Central memory CD4-positive, alpha-beta T cell (primary cell): ENCODE measurements around the gene SH3TC1.

Source experiments
- DNase-seq: peaks from one replicate; pipeline ENCODE4 v3.0.0; 2022

Gene SH3TC1

DNA sequence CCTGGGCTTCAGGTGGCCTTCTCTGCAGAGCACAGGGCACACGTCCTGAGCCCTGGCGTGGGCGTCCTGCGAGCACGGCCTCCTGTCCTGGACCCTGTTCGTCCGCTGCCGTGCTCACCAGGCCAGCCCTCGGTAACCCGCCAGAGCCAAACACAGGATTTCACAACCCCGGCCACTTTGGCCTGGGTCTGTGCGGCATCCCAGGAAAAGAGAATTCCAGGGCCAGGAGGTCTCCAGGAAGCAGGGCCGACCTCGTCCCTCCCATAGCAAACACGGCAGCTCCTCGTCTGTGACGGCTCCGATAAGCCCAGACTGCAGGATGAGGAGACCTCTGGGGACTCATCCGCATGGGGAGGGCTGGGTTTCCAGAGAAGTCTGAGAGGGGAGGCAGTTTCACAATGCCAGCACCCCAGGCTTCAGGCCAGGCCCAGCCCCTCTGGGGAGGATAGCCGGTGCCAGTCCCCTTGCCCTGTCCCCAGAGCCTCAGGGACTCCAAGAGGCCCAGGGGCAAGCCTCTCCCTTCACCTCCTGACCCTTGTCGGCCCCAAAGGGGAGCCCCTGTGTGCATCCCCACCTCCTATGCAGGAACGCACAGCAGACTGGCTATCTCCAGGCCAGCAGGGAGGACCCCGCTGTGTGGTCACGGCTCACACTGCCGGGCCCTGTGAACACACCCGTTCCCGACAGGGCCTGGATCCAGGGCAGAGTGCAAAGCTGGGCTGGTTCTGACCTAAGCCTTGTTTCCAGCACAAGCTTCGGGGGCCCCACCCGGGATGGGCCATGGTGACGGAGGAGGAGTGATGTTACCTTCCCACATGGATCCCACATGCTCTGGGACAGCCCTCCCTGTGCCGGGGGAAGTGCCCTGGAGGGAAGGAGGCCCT is 48.2 kb downstream of the SH3TC1 start:
- DNase-seq: no peak

DNA sequence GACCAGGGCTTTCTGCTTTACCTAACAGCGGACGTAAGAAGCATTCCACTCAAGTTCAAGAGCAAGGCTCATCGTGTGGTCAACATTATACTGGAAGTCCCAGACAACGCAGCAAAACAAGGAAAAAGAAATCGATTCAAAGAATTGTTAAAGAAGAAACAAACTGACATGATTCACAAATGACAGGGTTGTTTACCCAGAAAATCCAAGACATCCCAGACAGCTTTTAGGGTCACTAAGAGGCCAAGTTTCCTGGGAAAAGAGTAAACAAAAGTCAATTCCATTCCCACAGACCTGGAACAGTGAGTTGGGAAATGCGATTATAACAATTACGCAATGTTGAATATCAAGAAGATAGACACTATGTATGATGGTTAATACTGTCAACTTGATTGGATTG is 49.0 kb downstream of the SH3TC1 start:
- no peak for DNase-seq

DNA sequence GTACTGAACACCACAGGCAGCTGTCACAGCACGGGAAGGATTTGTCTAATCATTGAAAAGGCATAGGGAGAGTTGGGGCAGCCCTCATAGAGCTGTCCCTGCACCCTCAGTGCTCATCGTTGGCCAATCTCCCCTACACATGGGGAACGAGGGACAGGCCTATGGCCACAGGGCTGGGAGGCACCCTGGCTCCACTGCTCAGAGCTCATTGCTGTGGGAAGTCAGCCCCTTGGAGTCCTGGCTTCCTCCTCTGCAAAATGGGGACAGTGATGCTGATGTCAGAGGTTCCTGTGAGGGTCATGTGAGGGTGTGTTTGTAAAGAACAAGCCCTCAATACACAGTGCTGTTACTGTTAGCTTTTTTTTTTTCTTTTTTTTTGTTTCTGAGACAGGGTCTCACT is 51.1 kb downstream of the SH3TC1 start:
- DNase-seq: no peak

DNA sequence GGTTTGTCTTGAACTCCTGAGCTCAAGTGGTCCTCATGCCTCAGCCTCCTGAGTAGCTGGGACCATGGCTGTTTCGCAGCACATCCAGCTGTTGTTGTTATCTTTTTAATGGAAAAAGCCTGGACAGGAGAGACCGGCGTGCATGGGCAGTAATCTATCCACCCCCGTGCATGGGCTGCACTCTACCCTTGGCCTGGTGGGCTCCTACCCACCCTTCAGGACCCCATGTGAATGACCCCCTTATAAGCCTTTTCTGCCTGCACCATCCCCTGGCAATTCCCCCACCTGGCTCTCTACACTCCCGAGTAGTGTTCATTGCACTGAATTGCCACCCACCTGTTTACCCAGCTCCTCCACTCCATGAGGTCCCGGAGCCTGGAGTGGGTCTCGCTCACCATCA is 51.5 kb downstream of the SH3TC1 start:
- no peak for DNase-seq

DNA sequence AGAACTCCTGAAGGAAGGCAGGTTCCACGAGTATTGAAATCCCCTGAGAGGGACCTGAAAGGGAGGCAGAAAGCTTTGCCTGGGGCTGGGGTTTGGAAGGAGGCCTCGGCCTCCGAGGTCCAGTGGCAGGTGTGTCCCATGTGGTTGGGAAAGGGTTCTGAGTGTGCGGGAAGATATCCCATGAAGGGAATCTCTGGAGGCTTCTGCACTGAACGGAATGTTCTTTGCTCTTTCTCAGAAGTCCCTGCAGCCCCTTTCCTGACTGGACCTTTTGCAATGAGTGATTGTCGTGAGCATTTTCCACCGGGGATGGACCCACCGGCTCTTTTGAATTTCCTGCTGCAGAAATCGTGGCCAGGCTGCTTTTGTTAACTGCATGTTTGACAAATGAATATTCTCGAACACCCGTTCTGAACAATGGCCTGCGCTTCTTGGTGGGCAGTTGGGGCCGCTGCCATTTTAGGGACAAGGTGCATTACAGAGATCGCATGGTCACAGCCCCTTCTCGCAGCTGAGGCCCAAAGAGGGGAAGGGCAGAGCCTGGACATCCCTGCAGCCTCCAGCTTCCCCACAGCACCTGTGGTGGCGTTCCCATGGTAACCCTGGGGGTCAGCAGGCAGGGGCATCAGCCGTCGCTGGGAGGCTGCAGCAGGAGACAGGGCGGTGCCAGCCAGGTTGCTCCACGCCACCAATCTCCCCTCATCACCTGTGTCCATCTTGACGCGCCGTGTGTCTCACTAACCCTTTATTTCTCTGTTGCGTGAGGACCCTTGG is 52.2 kb downstream of the SH3TC1 start:
- DNase-seq: no peak

DNA sequence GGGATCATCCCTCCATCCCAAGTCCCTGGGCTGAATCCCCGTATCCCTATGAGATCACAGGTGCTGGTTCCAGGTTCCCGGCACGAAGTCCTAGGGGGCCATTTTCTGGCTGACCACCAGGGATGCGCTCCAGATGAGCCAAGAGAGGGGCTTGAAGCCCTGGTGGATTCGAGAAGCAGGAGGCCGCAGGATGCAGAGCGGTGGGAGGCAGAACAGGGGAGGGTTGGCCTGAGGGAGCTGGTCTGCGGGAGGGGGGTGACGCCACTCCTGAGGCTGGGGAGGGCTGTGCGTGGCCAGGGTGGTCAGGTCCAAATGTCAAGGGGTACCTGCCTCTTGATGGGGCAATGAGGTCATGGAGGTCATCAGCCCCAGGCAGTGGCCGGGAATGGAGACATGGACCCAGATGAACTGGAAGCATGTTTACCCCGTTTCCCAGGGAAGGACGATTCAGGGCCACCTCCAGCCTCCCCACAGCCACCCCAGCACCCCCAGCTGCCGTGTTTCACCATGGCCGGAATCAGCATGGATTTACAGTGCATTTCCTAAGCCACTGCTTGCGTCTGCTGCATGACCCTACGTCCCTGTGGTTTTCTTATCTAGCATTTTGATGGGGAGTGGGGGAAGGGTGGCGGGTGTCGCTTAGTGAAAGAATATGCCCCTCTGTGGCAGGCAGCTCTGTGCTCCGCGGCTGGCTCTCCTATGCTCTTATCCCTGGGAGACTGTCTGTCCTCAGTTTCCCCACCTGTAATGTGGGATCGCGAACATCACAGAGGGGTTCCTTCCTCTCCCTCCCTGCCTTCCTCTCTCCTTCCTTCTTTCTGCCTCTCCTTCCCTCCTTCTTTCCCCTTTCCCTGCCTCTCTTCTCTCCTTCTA is 53.4 kb downstream of the SH3TC1 start:
- DNase-seq: no peak

DNA sequence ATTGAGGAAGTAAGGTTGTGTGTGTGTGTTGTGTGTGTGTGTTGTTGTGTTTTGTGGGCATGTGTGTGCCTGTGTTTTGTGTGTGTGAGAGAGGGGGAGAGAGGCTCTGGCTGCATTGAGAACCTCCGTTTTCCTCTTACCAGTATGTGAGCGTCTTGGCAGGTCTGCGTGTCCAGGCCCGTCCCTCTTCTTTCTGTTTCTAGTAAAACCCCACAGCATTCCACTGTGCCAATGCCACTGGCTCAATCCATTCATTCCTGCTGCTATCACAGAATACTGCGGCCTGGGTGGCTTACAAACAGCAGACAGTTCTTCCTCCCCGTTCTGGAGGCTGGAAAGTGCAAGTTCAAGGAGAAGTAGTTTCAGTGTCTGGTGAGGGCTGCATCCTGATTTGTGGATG is 55.0 kb downstream of the SH3TC1 start:
- DNase-seq: no peak

DNA sequence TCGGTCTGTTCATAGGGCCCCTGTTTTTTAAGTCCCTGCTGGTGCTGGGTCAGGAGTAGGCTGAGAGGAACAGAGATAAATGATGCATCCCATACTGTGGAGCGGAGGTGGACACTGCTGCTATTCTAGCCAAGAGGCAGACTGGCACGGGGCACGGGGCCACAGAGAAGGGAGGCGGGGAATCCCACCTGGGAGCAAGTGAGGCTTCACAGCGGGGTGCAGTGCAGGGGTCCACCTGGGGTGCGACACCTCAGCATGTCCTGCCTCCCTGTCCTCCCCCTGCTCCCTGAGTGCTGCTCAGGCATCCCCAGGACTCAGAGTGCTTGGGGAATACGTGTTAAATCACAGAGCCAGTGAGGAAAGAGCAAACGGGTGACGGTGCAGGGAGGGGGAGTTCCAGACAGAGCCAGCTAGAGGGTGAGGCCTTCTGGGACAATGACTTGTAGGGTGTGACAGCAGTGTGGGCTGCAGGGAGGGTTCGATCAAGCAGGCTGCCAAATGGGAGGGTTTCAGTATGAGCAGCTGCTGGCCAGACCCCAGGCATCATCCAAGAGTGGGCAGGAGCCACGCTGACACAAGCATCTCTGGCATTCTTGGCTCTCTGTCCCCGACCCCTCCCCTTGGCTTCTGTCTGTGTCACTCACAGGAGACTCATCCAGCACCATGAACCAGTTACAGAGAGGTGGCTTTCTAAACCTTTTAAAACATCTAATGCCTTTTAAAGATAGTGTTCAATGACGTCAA is 56.8 kb downstream of the SH3TC1 start:
- DNase-seq: no peak

DNA sequence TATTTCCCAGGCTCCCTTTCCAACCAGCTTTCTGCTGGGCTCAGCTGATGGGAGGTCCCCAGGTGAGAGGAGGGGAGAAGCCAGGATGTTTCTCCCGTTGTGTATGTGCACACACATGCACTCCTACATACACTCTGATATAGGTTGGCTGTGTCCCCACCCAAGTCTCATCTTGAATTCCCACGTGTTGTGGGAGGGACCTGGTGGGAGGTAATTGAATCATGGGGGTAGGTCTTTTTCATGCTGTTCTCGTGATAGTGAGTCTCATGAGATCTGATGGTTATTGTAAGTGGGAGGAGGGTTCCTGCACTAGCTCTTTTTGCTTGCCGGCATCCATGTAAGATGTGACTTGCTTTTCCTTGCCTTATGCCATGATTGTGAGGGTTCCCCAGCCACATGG is 58.8 kb downstream of the SH3TC1 start:
- no peak for DNase-seq

DNA sequence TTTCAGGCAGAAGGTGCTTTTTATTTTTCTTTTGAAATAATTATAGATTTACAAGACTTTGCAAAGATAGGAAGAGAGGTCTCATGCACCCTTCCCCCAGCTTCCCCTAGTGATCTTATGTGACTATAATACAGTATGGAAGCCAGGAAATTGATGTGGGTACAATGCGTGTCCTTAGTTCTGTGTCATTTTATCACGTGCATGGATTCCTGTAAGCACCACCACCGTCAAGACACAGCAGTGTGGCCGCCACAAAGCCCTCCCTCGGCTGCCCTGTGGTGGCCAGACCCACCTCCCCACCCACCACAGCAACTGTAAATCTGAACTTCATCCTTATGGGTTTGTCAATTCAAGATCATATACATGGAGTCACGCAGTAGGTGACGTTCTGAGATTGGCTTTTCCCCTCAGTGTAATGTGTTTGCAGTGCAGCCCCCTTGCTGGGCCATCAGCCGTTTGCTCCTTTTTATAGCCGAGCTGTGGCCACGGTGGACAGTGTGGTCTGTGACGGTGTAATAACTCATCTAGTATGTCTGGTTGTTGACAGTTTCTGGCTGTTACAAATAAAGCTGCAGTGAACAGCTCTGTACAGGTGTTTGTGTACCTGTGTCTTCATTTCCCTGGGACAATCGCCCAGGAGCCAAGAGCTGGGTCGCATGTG is 59.6 kb downstream of the SH3TC1 start:
- no peak for DNase-seq

DNA sequence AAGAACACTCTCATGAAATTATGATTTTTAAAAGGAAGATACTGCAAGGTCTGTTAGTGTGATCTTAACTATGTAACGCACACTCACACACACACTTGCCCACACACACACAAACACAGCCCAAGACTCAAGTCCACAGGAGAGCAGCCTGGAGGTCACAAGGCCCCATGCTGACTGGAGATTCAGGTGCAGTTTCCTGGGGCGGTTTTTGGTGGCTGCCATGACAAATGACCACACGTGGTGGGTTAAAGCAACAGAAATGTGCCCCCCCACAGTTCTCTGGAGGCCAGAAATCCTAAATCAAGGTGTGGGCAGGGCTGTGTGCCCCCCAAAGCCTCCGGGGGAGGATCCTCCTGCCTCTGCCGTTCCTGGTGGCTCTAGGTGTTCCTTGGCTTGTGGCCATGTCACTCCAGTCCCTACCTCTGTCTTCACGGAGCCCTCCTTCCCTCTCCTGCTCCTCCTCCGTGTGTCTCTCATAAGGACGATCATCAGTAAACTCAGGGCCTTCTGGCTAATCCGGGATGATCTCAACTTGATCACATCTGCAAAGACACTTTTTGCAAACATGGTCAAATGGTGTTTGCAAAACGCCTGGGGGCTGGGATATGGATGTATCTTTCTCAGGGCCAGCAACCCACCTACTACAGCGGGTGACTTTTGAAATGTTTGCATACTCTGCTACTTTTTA is 60.8 kb downstream of the SH3TC1 start:
- DNase-seq: no peak

DNA sequence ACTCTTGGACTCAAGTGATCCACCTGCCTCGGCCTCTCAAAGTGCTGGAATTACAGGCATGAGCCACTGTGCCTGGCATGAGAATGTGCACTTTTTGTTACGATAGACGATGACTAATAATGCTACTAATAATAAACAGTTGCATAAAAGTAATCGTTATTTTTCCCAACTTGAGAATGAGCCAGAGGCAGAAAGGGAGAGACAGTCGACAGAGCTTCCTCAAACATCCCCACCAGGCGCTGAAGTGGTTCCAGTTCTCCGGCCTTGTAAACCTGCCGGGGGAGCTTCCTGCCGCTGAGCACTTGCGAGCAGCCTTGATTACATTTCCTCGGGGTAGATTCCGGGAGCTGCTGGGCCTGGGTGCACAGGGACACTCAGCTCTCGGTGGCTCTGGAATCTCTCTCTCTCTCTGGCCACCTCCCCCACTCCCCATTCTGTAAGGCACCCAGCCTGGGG is 61.6 kb downstream of the SH3TC1 start:
- no peak for DNase-seq

DNA sequence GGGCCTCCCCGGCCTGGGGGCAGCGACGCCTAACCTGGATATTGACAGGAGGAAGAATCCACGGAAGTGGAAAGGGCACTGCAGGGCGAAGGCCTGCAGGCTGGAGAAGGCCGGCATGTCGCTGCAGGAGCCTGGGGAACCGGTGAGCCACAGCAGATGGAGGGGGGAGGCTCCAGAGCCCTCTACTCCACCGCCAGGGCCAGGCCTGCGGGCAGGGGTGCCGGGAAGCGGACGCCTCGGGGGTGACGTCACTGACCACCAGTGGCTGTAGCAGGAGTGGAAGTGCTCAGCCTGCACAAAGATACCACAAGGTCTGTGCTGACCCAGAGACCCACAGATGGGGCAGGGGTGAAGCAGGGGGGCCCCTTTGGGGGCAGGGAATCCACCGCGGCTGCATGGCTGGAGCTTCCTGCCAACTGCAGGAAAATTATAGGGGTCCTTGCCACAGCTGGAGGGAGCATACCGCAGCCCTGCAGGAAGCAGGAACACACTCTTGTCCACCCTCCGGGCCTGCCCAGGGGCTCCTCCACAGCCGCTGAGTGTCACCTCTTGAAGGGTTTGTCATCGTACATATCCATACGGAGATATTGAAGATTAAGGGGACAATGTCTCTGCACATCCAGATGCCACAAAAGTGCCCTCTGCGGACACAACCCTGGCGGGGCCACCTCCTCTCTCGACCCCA is 62.9 kb downstream of the SH3TC1 start:
- no peak for DNase-seq

DNA sequence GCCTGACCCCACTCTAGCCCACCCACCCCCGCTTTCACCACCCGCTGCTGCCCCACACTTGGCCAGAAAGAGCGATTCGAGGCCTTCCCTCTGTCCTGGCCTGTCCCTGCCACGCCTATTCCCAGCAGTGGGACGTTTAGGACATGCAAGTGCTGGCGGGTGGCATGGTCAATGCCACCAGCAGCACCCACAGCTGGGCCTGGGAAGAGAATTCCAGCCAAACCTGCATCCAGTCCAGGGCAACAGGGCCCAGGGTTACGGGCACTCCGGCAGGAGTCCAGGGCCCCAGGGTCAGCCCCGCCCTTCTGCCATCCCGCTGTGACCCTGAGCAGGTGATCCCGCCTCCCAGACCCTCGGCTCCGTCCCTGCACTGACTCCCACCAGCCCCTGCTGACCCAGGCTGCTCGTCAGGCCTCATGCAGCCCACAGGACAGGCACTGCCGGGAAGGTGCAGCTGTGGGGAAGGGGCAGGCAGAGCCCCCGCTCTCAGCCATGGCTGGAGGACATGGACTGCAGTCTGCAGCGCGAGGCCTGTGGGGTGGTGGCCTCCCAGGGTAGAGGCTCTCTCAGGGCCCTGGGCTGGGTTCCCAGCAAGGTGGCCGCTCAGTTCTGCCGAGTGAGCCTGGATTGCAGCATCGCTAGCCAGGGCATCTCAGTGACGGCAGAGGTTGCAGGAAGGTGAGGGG is 63.7 kb downstream of the SH3TC1 start:
- no peak for DNase-seq

DNA sequence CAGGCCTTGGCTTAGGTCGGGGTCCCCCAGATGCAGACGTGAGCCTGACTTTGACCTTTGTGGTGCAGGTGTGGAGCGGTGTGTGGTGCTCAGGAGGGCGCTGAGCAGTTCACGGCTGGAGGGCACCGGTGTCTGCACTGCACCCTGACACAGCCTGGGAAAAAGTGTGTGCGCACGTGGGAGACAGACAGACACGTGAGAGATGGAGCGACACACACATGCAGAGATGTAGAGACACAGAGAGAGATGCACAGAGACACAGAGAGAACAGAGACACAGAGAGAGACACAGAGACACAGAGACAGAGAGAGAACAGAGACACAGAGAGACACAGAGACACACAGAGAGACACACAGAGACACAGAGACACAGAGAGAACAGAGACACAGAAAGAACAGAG is 64.3 kb downstream of the SH3TC1 start:
- DNase-seq: no peak

DNA sequence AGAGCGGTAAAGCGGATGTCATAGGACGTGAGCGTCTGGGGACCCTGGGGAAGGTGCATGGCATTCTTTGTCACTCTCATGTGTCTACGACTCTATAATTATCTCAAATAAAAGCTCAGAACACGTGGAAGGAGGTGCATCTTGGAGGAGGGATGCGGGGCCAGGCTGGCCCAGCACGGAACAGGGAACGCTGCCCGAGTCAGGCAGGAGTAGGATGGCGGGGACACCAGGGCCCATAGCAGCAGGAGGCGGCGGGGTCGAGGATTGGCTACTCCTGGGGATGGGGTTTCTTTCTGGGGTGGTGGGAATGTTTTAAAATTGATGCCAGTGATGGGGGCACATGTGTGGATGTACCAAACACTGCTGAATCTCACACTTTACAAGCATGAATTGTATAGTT is 65.0 kb downstream of the SH3TC1 start:
- no peak for DNase-seq

DNA sequence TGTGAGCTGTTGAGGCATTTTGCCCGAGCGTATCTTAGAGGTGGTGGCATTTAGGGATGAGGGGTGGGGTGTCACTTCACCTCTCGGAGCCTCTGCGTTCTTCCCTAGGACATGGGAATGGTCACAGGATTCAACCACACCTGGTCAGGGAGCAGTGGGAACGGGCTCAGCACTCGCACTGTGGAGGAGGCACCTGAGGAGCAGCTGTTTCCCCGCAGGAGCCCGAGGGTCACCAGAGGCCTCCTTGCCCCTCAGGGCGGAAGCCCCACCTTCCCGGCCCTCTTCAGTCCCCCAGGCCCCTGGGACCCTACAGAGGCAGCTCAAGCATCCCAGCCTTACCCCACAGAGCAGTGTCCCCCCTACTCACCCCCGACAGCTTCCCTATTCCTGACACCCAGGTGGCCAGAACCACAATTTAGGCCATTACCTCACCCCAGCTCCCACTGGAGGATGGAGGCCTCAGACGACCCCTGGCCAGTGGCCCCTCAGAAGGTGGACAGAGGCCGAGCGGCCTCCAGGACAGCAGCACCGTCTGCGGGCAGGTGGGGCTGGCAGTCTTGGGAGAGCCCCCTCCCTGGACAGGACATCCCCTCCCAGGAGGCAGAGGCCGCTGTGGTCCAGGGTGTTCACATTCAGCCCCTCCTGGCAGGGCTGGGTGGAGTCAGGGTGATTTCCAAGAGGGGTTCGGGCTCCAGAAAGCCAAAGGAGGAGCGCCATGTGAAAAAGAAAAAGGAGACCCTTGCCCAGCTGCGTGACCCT is 66.3 kb downstream of the SH3TC1 start:
- DNase-seq: no peak

DNA sequence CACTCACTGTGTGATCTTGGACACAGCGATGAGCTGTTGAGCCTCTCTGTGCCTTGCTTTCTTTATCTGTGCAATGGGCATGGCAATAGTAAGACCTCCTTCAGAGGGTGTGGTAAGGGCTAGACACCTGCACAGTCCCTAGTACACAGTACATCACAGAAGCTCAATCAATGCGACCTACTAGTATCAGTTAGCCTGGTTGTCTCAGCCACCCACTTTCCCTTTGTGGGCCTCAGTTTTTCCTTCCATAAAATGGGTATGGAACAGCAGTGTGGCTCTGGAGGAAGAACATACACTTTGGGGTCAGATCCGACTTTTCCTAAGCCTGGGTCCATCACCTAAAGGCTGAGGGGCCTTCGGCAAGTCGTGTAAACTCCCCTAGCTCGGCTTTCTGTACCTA is 67.0 kb downstream of the SH3TC1 start:
- no peak for DNase-seq

DNA sequence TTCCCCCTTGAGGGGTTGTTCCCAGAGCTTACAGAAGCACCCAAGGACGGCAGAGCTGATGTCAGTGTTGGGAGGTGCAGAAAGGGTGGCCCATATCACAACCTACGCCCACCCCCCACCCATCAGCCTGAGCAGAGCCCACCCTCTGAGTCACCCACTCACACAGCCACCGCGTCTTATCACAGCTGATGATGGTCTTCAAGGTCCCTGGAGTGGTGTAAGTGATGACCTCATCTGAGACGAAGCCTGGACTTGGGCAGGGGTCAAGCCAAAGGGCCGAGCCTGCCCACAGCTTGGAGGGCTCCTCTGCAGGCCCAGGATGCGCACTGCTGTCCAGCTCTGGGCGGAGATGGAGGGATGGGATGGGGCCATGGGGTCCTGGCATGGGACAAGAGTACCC is 67.4 kb downstream of the SH3TC1 start:
- DNase-seq: no peak
